HL-60 (cell line): Measurements from ENCODE around the gene RHBDF2.

Source experiments
- DNase-seq, 2 experiments: peaks; one replicate each; pipeline ENCODE4 v3.0.0-alpha.2; 2010 to 2020; ENCODE audit warnings: low read depth in 1 of 2, low spot score in 1 of 2
- H3K27ac ChIP-seq: fragments of 250-450 bp; sonication (Bioruptor Pico); replicated peaks from 2 replicates; pipeline ENCODE4 v1.5.1; 2020; ENCODE audit warnings: mild to moderate bottlenecking, moderate library complexity
- H3K27me3 ChIP-seq: fragments of 250-450 bp; sonication (Bioruptor Pico); 2 replicates; pipeline ENCODE4 v1.5.1; 2021; ENCODE audit warnings: mild to moderate bottlenecking, moderate library complexity; ENCODE audit not compliant: insufficient read depth, poor library complexity, severe bottlenecking
- H3K4me3 ChIP-seq: replicated peaks from 2 replicates; pipeline ENCODE4 v1.5.1; 2011; ENCODE audit warnings: mild to moderate bottlenecking, control low read depth, low read length; ENCODE audit not compliant: insufficient read depth
- GABPA ChIP-seq: IDR thresholded peaks from 2 replicates; pipeline ENCODE4 v1.6.1; 2012; ENCODE audit warnings: low read depth
- POLR2AphosphoS5 ChIP-seq: IDR thresholded peaks from 2 replicates; pipeline ENCODE4 v1.6.1; 2012; ENCODE audit warnings: low read depth
- SPI1 ChIP-seq: IDR thresholded peaks from 2 replicates; pipeline ENCODE4 v1.6.1; 2012; ENCODE audit warnings: low read depth, mild to moderate bottlenecking, borderline replicate concordance
- long read RNA-seq: library from polyadenylated mRNA; unstranded; transcript quantifications from one replicate; pipeline ENCODE4 v2.0.0, GENCODE V29; 2020
- TF ChIP-seq, protein P1 (sequence below): IDR thresholded peaks from one replicate; pipeline ENCODE4 v1.5.1; 2011; ENCODE audit warnings: low read length, control low read depth, inconsistent platforms; ENCODE audit not compliant: insufficient read depth
- TF ChIP-seq, protein P2 (sequence below): IDR thresholded peaks from 2 replicates; pipeline ENCODE4 v1.6.1; 2012; ENCODE audit warnings: low read depth; ENCODE audit not compliant: insufficient replicate concordance

RHBDF2 gene
- long read RNA-seq, partial matches to known transcripts: 3 of 11 reads
- long read RNA-seq, other reads (novel, unspliced or antisense): 8 of 11 reads

DNA sequence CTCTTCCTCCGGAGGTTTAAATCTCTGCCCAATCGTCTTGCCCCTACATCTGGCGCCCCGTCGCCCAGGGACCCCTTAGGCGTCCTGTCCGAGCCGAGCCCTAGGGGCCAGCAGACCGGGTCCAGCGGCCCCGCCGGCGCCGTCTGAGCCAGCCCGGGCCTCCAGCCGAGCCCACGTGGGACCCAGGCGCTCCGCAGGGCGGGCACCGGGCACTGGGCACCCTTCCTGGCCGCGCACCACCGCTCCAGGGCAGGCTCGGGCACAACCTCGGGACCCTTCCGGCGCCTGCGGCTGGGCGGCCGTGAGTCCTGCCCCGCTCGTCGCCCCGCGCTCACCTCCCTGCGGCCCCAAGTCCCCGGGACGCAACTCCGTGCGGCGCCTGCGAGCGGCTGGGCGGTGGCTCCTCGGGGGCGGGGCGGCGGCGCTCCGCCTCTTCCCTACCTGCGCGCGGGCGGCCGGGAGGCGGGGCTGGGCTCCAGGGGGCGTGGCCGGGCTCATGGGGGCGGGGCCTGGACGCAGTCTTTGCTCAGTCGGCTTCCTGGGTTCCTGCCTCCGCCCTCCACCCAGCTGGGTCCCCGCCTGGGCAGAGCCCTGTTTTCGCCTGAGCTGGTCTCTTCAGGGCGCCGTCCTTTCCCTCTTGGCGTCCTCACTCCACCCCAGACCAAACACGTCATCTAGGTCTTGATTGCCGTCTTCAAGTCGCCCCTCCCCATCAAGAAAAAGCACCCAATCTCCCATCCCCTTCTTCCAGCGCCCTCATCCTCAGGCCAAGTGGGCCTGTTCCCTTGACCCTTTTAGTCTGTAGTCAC is at the start of gene RHBDF2:
Gene RHBDF2, minus strand, starts transcription at position 406 of the 809 bp plus-strand sequence. CDS start 19,899 bp downstream, outside the sequence.
- peak; percentile 88 to 91 for DNase-seq
- no peaks in the 10 kb centered on the region for H3K27me3 ChIP-seq
- peak within 1 kb of the TSS; percentile 44 for H3K27ac ChIP-seq
- TF ChIP-seq, protein P1, sequence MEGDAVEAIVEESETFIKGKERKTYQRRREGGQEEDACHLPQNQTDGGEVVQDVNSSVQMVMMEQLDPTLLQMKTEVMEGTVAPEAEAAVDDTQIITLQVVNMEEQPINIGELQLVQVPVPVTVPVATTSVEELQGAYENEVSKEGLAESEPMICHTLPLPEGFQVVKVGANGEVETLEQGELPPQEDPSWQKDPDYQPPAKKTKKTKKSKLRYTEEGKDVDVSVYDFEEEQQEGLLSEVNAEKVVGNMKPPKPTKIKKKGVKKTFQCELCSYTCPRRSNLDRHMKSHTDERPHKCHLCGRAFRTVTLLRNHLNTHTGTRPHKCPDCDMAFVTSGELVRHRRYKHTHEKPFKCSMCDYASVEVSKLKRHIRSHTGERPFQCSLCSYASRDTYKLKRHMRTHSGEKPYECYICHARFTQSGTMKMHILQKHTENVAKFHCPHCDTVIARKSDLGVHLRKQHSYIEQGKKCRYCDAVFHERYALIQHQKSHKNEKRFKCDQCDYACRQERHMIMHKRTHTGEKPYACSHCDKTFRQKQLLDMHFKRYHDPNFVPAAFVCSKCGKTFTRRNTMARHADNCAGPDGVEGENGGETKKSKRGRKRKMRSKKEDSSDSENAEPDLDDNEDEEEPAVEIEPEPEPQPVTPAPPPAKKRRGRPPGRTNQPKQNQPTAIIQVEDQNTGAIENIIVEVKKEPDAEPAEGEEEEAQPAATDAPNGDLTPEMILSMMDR: no peak
- TF ChIP-seq GABPA (no peak), SPI1 (no peak), POLR2AphosphoS5 (no peak)
- TF ChIP-seq, protein P2, sequence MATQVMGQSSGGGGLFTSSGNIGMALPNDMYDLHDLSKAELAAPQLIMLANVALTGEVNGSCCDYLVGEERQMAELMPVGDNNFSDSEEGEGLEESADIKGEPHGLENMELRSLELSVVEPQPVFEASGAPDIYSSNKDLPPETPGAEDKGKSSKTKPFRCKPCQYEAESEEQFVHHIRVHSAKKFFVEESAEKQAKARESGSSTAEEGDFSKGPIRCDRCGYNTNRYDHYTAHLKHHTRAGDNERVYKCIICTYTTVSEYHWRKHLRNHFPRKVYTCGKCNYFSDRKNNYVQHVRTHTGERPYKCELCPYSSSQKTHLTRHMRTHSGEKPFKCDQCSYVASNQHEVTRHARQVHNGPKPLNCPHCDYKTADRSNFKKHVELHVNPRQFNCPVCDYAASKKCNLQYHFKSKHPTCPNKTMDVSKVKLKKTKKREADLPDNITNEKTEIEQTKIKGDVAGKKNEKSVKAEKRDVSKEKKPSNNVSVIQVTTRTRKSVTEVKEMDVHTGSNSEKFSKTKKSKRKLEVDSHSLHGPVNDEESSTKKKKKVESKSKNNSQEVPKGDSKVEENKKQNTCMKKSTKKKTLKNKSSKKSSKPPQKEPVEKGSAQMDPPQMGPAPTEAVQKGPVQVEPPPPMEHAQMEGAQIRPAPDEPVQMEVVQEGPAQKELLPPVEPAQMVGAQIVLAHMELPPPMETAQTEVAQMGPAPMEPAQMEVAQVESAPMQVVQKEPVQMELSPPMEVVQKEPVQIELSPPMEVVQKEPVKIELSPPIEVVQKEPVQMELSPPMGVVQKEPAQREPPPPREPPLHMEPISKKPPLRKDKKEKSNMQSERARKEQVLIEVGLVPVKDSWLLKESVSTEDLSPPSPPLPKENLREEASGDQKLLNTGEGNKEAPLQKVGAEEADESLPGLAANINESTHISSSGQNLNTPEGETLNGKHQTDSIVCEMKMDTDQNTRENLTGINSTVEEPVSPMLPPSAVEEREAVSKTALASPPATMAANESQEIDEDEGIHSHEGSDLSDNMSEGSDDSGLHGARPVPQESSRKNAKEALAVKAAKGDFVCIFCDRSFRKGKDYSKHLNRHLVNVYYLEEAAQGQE: no peak
- peak within 1 kb of the TSS; percentile 78 for H3K4me3 ChIP-seq

GRCh38 chr17:76549539-76549938 is 48.3 kb upstream of the RHBDF2 start:
- DNase-seq: no peak
- Histone ChIP-seq H3K27ac (no peak overlapping the region), H3K27me3 (no peaks in the 10 kb centered on the region), H3K4me3 (no peak overlapping the region)
- no peak for TF ChIP-seq SPI1
- no peak for TF ChIP-seq POLR2AphosphoS5
- TF ChIP-seq GABPA: no peak
- TF ChIP-seq, protein P2: no peak
- TF ChIP-seq, protein P1: no peak

GRCh38 chr17:76549215-76549518 is 47.9 kb upstream of the RHBDF2 start:
- TF ChIP-seq, protein P1: no peak
- TF ChIP-seq SPI1 (no peak), POLR2AphosphoS5 (no peak), GABPA (no peak)
- TF ChIP-seq, protein P2: no peak
- no peak overlapping the region for H3K4me3 ChIP-seq
- DNase-seq: no peak
- H3K27ac ChIP-seq: no peak overlapping the region
- H3K27me3 ChIP-seq: peaks cover 2% of the 10 kb centered on the region
